HepG2 (cell line): ENCODE results near the gene HBA2. TPM values are rescaled to one million over a fixed set of nuclear protein-coding genes. Genes with fewer than 3 reads are reported as not detected.
A peak's percentile ranks its signal among the peaks of the same experiment; 100 is the strongest.

ENCODE experiments used
- KAT2B ChIP-seq: fragments of 150-350 bp; IDR thresholded peaks from 2 replicates; pipeline ENCODE4 v1.6.1; 2014; ENCODE audit warnings: low read depth, low read length, borderline replicate concordance
- SIX1 ChIP-seq: sonication (generic); formaldehyde crosslinking; IDR thresholded peaks from 2 replicates; pipeline ENCODE4 v1.4.0; 2020; ENCODE audit warnings: missing genetic modification reagents, borderline replicate concordance
- SKI ChIP-seq: fragments of 450-650 bp; IDR thresholded peaks from one replicate; pipeline ENCODE4 v1.6.1; 2018; ENCODE audit warnings: mild to moderate bottlenecking; ENCODE audit not compliant: partially characterized antibody
- SNAI1 ChIP-seq: sonication (generic); formaldehyde crosslinking; IDR thresholded peaks from 2 replicates; pipeline ENCODE4 v1.5.0; 2020; ENCODE audit warnings: mild to moderate bottlenecking, missing genetic modification reagents, borderline replicate concordance
- ZNF484 ChIP-seq: sonication (generic); formaldehyde crosslinking; IDR thresholded peaks from 2 replicates; pipeline ENCODE4 v1.5.1; 2020; ENCODE audit warnings: mild to moderate bottlenecking, low read depth, missing genetic modification reagents, borderline replicate concordance
- ZNF501 ChIP-seq: sonication (generic); formaldehyde crosslinking; IDR thresholded peaks from 2 replicates; pipeline ENCODE4 v1.5.1; 2020; ENCODE audit warnings: mild to moderate bottlenecking, moderate library complexity, missing genetic modification reagents
- polyA plus RNA-seq, 8 experiments: library from polyadenylated mRNA; depleted of rRNA in 3 of 8; stranded (reverse) in 7 of 8; unstranded in 1 of 8; fragments of >200 nt; fragmentation: Illumina TruSeq in 4 of 8; extraction: Trizol in 4 of 8; gene quantifications; 2 replicates each; pipeline versions ENCODE4 v1.2.1 to v1.2.3, GENCODE V29; 2011 to 2016; ENCODE audit warnings: low read depth in 4 of 8, missing spikeins in 1 of 8, mixed read lengths in 1 of 8; ENCODE audit not compliant: insufficient read depth in 1 of 8
- total RNA-seq, 5 experiments: library from RNA; depleted of rRNA; stranded (reverse); fragments of >200 nt; fragmentation: Illumina TruSeq; extraction: Trizol; gene quantifications; 2 replicates each; pipeline ENCODE4 v1.2.3, GENCODE V29; 2016; ENCODE audit warnings: low read depth in 1 of 5
- TF ChIP-seq, protein P1 (sequence below): sonication (generic); formaldehyde crosslinking; IDR thresholded peaks from 2 replicates; pipeline ENCODE4 v1.5.0; 2020; ENCODE audit warnings: missing genetic modification reagents, mild to moderate bottlenecking, borderline replicate concordance
- TF ChIP-seq, protein P2 (sequence below): sonication (generic); formaldehyde crosslinking; IDR thresholded peaks from 2 replicates; pipeline ENCODE4 v1.9.0; 2021; ENCODE audit warnings: missing genetic modification reagents, mild to moderate bottlenecking, borderline replicate concordance
- TF ChIP-seq, protein P3 (sequence below): sonication (generic); formaldehyde crosslinking; IDR thresholded peaks from 2 replicates; pipeline ENCODE4 v1.8.0; 2022; ENCODE audit warnings: mild to moderate bottlenecking, missing genetic modification reagents; ENCODE audit not compliant: insufficient replicate concordance
- TF ChIP-seq, protein P4 (sequence below): sonication (generic); formaldehyde crosslinking; IDR thresholded peaks from 2 replicates; pipeline ENCODE4 v1.4.0; 2020; ENCODE audit warnings: missing genetic modification reagents, borderline replicate concordance
- TF ChIP-seq, protein P5 (sequence below): IDR thresholded peaks from 2 replicates; pipeline ENCODE4 v1.6.1; 2012; ENCODE audit warnings: low read depth, low read length, improper control_type of control experiment
- TF ChIP-seq, protein P6 (sequence below): sonication (generic); formaldehyde crosslinking; IDR thresholded peaks from 2 replicates; pipeline ENCODE4 v1.4.0; 2020; ENCODE audit warnings: mild to moderate bottlenecking, missing genetic modification reagents, borderline replicate concordance

HBA2 gene
- total and polyA plus RNA-seq, 2 of the 13 experiments (the other 11 are each of a cell fraction or from before 2014, with no cell fraction given) = not detected

DNA sequence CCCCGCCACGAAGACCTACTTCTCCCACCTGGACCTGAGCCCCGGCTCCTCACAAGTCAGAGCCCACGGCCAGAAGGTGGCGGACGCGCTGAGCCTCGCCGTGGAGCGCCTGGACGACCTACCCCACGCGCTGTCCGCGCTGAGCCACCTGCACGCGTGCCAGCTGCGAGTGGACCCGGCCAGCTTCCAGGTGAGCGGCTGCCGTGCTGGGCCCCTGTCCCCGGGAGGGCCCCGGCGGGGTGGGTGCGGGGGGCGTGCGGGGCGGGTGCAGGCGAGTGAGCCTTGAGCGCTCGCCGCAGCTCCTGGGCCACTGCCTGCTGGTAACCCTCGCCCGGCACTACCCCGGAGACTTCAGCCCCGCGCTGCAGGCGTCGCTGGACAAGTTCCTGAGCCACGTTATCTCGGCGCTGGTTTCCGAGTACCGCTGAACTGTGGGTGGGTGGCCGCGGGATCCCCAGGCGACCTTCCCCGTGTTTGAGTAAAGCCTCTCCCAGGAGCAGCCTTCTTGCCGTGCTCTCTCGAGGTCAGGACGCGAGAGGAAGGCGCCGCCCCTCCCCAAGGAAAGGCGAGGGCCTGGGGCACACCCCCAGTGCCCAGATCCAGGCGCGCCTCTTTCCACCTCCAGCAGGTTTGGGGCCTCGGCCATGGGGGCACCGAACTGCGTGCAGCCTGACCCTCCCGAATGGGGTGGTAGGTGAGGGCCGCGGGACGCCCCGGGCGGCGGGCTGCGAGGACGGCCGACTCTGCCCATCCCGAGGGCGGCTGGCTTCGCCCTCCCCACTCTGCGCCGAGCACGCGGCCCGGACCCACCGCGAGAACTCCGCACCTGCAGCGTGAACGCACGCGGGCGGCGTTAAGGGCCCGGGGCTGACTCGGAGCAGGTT is 8.2 kb downstream of the HBA2 start (continued):
- TF ChIP-seq, protein P1, sequence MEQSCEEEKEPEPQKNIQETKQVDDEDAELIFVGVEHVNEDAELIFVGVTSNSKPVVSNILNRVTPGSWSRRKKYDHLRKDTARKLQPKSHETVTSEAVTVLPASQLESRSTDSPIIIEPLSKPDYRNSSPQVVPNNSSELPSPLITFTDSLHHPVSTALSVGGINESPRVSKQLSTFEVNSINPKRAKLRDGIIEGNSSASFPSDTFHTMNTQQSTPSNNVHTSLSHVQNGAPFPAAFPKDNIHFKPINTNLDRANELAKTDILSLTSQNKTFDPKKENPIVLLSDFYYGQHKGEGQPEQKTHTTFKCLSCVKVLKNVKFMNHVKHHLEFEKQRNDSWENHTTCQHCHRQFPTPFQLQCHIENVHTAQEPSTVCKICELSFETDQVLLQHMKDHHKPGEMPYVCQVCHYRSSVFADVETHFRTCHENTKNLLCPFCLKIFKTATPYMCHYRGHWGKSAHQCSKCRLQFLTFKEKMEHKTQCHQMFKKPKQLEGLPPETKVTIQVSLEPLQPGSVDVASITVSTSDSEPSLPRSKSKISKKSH (CRISPR knock-in tag) = peak; percentile 99
- TF ChIP-seq SNAI1 (CRISPR knock-in tag) = peak; percentile 78
- no peak for TF ChIP-seq SKI
- no peak for TF ChIP-seq KAT2B
- TF ChIP-seq, protein P2, sequence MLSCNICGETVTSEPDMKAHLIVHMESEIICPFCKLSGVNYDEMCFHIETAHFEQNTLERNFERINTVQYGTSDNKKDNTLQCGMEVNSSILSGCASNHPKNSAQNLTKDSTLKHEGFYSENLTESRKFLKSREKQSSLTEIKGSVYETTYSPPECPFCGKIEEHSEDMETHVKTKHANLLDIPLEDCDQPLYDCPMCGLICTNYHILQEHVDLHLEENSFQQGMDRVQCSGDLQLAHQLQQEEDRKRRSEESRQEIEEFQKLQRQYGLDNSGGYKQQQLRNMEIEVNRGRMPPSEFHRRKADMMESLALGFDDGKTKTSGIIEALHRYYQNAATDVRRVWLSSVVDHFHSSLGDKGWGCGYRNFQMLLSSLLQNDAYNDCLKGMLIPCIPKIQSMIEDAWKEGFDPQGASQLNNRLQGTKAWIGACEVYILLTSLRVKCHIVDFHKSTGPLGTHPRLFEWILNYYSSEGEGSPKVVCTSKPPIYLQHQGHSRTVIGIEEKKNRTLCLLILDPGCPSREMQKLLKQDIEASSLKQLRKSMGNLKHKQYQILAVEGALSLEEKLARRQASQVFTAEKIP (CRISPR knock-in tag) = no peak
- TF ChIP-seq, protein P3, sequence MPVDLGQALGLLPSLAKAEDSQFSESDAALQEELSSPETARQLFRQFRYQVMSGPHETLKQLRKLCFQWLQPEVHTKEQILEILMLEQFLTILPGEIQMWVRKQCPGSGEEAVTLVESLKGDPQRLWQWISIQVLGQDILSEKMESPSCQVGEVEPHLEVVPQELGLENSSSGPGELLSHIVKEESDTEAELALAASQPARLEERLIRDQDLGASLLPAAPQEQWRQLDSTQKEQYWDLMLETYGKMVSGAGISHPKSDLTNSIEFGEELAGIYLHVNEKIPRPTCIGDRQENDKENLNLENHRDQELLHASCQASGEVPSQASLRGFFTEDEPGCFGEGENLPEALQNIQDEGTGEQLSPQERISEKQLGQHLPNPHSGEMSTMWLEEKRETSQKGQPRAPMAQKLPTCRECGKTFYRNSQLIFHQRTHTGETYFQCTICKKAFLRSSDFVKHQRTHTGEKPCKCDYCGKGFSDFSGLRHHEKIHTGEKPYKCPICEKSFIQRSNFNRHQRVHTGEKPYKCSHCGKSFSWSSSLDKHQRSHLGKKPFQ = peak; percentile 86
- peak; percentile 74; the same call in 1 of the 2 replicates for TF ChIP-seq ZNF484 (CRISPR knock-in tag)
- TF ChIP-seq, protein P4, sequence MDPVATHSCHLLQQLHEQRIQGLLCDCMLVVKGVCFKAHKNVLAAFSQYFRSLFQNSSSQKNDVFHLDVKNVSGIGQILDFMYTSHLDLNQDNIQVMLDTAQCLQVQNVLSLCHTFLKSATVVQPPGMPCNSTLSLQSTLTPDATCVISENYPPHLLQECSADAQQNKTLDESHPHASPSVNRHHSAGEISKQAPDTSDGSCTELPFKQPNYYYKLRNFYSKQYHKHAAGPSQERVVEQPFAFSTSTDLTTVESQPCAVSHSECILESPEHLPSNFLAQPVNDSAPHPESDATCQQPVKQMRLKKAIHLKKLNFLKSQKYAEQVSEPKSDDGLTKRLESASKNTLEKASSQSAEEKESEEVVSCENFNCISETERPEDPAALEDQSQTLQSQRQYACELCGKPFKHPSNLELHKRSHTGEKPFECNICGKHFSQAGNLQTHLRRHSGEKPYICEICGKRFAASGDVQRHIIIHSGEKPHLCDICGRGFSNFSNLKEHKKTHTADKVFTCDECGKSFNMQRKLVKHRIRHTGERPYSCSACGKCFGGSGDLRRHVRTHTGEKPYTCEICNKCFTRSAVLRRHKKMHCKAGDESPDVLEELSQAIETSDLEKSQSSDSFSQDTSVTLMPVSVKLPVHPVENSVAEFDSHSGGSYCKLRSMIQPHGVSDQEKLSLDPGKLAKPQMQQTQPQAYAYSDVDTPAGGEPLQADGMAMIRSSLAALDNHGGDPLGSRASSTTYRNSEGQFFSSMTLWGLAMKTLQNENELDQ = peak; percentile 45; the same call in 1 of the 2 replicates
- TF ChIP-seq, protein P5, sequence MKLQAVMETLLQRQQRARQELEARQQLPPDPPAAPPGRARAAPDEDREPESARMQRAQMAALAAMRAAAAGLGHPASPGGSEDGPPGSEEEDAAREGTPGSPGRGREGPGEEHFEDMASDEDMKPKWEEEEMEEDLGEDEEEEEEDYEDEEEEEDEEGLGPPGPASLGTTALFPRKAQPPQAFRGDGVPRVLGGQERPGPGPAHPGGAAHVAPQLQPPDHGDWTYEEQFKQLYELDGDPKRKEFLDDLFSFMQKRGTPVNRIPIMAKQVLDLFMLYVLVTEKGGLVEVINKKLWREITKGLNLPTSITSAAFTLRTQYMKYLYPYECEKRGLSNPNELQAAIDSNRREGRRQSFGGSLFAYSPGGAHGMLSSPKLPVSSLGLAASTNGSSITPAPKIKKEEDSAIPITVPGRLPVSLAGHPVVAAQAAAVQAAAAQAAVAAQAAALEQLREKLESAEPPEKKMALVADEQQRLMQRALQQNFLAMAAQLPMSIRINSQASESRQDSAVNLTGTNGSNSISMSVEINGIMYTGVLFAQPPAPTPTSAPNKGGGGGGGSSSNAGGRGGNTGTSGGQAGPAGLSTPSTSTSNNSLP = no peak
- peak; percentile 98 for TF ChIP-seq ZNF501 (CRISPR knock-in tag)
- TF ChIP-seq SIX1 = no peak
- TF ChIP-seq, protein P6, sequence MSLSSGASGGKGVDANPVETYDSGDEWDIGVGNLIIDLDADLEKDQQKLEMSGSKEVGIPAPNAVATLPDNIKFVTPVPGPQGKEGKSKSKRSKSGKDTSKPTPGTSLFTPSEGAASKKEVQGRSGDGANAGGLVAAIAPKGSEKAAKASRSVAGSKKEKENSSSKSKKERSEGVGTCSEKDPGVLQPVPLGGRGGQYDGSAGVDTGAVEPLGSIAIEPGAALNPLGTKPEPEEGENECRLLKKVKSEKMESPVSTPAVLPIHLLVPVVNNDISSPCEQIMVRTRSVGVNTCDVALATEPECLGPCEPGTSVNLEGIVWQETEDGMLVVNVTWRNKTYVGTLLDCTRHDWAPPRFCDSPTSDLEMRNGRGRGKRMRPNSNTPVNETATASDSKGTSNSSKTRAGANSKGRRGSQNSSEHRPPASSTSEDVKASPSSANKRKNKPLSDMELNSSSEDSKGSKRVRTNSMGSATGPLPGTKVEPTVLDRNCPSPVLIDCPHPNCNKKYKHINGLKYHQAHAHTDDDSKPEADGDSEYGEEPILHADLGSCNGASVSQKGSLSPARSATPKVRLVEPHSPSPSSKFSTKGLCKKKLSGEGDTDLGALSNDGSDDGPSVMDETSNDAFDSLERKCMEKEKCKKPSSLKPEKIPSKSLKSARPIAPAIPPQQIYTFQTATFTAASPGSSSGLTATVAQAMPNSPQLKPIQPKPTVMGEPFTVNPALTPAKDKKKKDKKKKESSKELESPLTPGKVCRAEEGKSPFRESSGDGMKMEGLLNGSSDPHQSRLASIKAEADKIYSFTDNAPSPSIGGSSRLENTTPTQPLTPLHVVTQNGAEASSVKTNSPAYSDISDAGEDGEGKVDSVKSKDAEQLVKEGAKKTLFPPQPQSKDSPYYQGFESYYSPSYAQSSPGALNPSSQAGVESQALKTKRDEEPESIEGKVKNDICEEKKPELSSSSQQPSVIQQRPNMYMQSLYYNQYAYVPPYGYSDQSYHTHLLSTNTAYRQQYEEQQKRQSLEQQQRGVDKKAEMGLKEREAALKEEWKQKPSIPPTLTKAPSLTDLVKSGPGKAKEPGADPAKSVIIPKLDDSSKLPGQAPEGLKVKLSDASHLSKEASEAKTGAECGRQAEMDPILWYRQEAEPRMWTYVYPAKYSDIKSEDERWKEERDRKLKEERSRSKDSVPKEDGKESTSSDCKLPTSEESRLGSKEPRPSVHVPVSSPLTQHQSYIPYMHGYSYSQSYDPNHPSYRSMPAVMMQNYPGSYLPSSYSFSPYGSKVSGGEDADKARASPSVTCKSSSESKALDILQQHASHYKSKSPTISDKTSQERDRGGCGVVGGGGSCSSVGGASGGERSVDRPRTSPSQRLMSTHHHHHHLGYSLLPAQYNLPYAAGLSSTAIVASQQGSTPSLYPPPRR (CRISPR knock-in tag) = peak; percentile 75
